Measurements from ENCODE around the gene AFF1.

AFF1 gene

DNA sequence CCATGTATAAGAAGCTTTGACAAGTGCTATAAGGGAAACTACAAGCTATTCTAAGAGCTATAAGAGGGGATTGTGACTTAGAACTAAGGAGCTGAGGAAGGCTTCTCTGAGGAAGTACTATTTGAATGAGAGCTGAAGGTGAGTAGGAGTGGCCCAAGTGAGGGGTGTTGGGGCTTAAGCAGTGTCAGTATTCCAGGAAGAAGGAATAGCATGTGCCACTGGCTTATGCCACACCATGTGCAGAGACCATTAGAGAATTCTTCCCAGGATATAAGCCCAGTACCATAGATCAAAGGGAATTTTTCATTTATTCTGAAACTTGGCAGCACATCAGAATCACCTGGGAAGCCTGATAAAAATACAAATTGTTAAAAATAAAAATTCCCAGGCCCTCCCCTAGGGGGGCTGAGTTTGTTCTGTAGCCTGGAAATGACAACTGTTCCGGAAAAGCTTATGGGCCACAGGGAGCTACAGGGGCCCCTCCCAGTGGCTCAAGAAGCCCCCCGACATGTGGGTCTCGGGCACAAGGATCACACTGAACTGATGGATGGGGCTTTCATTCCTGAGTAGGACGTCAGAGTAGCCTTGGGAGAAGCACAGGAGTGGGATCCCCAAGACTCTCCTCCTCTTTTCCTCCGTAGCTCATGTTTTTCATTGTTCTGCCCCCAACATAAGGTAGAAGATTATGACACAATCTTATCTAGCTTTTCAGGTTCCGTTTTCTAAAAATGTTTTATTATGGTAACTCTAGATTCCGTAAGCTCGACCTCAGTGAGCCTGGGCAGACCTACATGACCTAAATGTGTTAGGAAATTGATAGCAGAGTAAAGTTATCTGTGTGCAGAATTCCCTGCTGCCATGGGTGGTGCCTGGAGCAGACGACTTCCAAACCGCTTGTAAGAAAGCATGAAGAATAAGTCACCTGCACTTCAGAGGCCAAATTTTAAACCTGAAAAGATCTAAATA, 119.3 kb downstream of the AFF1 start:
- TF ChIP-seq TAF1 (IDR thresholded peaks at IDR 0.05; ENCODE audit: borderline replicate concordance, insufficient read depth, low read length), result no peak
- no peak for TF ChIP-seq SIN3A (IDR thresholded peaks at IDR 0.05; ENCODE audit: borderline replicate concordance, insufficient read depth, low read length)
- TF ChIP-seq FOXP2 (optimal IDR thresholded peaks at IDR 0.05; ENCODE audit: borderline replicate concordance, extremely low read depth, extremely low read length, insufficient read depth), result no peak
- TF ChIP-seq POLR2AphosphoS5 (IDR thresholded peaks at IDR 0.05; ENCODE audit: low read depth, low read length), result no peak
- TF ChIP-seq, protein P1, sequence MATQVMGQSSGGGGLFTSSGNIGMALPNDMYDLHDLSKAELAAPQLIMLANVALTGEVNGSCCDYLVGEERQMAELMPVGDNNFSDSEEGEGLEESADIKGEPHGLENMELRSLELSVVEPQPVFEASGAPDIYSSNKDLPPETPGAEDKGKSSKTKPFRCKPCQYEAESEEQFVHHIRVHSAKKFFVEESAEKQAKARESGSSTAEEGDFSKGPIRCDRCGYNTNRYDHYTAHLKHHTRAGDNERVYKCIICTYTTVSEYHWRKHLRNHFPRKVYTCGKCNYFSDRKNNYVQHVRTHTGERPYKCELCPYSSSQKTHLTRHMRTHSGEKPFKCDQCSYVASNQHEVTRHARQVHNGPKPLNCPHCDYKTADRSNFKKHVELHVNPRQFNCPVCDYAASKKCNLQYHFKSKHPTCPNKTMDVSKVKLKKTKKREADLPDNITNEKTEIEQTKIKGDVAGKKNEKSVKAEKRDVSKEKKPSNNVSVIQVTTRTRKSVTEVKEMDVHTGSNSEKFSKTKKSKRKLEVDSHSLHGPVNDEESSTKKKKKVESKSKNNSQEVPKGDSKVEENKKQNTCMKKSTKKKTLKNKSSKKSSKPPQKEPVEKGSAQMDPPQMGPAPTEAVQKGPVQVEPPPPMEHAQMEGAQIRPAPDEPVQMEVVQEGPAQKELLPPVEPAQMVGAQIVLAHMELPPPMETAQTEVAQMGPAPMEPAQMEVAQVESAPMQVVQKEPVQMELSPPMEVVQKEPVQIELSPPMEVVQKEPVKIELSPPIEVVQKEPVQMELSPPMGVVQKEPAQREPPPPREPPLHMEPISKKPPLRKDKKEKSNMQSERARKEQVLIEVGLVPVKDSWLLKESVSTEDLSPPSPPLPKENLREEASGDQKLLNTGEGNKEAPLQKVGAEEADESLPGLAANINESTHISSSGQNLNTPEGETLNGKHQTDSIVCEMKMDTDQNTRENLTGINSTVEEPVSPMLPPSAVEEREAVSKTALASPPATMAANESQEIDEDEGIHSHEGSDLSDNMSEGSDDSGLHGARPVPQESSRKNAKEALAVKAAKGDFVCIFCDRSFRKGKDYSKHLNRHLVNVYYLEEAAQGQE (IDR thresholded peaks at IDR 0.05; ENCODE audit: insufficient read depth in 1 of 2, low read depth in 2 of 2, low read length in 2 of 2), result no peak

DNA sequence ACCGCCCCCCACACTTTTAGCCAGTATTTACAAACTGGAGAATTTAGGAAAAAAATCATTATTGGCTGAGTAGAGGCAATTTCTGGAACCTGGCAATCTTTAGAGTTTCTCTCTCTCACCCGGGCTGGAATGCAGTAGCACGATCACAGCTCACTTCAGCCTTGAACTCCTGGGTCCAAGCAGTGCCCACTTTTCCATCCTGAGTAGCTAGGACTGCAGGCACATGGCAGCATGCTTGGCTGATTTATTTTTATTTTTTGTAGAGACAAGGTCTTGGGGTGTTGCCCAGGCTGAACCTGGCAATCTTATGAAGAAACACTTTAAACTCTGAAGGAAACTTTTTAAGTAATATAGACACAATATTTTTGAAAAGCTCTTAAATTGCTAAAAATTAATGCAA, 120.1 kb downstream of the AFF1 start:
- TF ChIP-seq TAF1 (IDR thresholded peaks at IDR 0.05; ENCODE audit: borderline replicate concordance, insufficient read depth, low read length), result no peak

- TF ChIP-seq POLR2AphosphoS5 (IDR thresholded peaks at IDR 0.05; ENCODE audit: low read depth, low read length) (no peak), SIN3A (IDR thresholded peaks at IDR 0.05; ENCODE audit: borderline replicate concordance, insufficient read depth, low read length) (no peak), TAF1 (IDR thresholded peaks at IDR 0.05; ENCODE audit: borderline replicate concordance, insufficient read depth, low read length) (no peak), FOXP2 (optimal IDR thresholded peaks at IDR 0.05; ENCODE audit: borderline replicate concordance, extremely low read depth, extremely low read length, insufficient read depth) (no peak)
- TF ChIP-seq, protein P1 (IDR thresholded peaks at IDR 0.05; ENCODE audit: insufficient read depth in 1 of 2, low read depth in 2 of 2, low read length in 2 of 2), result no peak
Observed at GRCh38 chr4:87055311-87055710, 120.5 kb downstream of the AFF1 start.

- no peak for TF ChIP-seq POLR2AphosphoS5 (IDR thresholded peaks at IDR 0.05; ENCODE audit: low read depth, low read length)
- no peak for TF ChIP-seq SIN3A (IDR thresholded peaks at IDR 0.05; ENCODE audit: borderline replicate concordance, insufficient read depth, low read length)
Observed at GRCh38 chr4:87056881-87057280, 122.1 kb downstream of the AFF1 start.

GRCh38 chr4:87057835-87058355, 123.1 kb downstream of the AFF1 start:
- no peak for TF ChIP-seq FOXP2 (optimal IDR thresholded peaks at IDR 0.05; ENCODE audit: borderline replicate concordance, extremely low read depth, extremely low read length, insufficient read depth)
- no peak for TF ChIP-seq SIN3A (IDR thresholded peaks at IDR 0.05; ENCODE audit: borderline replicate concordance, insufficient read depth, low read length)
- no peak for TF ChIP-seq POLR2AphosphoS5 (IDR thresholded peaks at IDR 0.05; ENCODE audit: low read depth, low read length)

DNA sequence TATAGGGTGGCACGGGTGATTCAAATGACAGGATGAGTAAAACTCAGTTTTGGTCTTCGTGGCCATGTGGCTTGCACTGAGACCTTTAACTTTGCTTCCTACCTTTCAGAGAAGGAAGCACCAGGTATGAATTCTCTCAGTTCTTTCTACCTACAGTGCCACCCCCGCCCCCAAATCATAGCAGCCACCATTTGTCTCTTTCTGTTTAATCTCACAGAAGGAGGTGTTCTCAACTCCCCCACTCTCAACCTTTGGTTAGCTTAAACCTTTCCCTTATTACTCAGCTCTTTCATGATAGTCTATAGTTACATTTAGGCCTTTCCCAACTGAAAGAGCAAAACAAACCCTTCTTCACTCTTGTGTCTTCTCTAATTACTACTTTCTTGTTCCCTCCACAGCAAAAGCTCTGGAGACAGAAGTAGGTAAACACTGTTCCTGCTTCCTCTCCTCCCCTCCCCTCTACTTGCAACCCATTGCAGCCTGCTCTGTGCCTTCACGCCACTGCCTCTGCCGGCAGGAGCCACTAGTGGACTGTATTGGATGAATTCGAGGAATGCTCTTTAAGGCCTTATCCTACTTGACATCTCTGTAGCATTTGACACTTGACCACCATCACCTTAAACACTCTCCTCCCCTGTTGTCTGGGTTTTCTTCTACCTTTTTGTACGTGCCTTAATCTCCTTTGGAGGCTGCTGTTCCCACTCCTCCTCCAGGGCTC, 123.7 kb downstream of the AFF1 start:
- no peak for TF ChIP-seq SIN3A (IDR thresholded peaks at IDR 0.05; ENCODE audit: borderline replicate concordance, insufficient read depth, low read length)
- TF ChIP-seq POLR2AphosphoS5 (IDR thresholded peaks at IDR 0.05; ENCODE audit: low read depth, low read length), result no peak
- TF ChIP-seq, protein P1 (IDR thresholded peaks at IDR 0.05; ENCODE audit: insufficient read depth in 1 of 2, low read depth in 2 of 2, low read length in 2 of 2), result no peak
- TF ChIP-seq FOXP2 (optimal IDR thresholded peaks at IDR 0.05; ENCODE audit: borderline replicate concordance, extremely low read depth, extremely low read length, insufficient read depth), result no peak
- TF ChIP-seq TAF1 (IDR thresholded peaks at IDR 0.05; ENCODE audit: borderline replicate concordance, insufficient read depth, low read length), result no peak

All from PFSK-1 (cell line).